Keratinocyte (primary cell): ENCODE data around the gene SEC14L5.

ENCODE experiments used
- EZH2 ChIP-seq: IDR thresholded peaks from one replicate; pipeline ENCODE4 v1.6.1; 2012; ENCODE audit warnings: inconsistent platforms, mild to moderate bottlenecking, low read length, moderate library complexity
- TF ChIP-seq, protein P1 (sequence below), 3 experiments: IDR thresholded peaks in 1 of 3; conservative IDR thresholded peaks in 1 of 3; optimal IDR thresholded peaks in 1 of 3; 2 replicates in 2 of 3; 3 replicates in 1 of 3; pipeline versions ENCODE3 to v1.5.1; 2011; ENCODE audit warnings: low read length in 3 of 3, mild to moderate bottlenecking in 3 of 3, moderate library complexity in 2 of 3, control low read depth in 1 of 3, inconsistent platforms in 1 of 3; ENCODE audit not compliant: insufficient read depth in 2 of 3; ENCODE audit errors: extremely low read depth in 1 of 3

DNA sequence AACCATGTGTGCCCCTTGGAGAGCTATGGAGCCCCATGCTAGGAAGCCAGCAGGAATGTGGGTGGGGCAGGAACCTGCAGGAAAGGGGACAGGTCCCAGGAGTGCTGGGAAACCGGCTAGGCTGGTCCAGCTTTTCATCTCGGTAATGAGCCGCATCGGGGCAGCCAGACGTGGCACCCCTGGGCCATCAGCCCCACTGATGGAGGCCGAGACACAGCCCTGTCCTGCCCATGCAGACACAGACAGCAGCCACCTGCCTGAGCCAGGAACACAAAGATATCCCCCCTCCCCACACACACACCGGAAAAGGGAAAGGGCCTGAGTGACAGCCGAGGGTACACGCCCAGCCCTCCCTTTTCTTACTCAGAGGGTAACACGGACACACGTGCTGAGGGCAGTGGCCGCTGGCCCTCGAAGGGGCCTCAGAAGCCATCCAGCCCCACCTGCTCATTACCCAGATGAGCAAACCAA is 39.3 kb upstream of the SEC14L5 start:
- TF ChIP-seq, protein P1, sequence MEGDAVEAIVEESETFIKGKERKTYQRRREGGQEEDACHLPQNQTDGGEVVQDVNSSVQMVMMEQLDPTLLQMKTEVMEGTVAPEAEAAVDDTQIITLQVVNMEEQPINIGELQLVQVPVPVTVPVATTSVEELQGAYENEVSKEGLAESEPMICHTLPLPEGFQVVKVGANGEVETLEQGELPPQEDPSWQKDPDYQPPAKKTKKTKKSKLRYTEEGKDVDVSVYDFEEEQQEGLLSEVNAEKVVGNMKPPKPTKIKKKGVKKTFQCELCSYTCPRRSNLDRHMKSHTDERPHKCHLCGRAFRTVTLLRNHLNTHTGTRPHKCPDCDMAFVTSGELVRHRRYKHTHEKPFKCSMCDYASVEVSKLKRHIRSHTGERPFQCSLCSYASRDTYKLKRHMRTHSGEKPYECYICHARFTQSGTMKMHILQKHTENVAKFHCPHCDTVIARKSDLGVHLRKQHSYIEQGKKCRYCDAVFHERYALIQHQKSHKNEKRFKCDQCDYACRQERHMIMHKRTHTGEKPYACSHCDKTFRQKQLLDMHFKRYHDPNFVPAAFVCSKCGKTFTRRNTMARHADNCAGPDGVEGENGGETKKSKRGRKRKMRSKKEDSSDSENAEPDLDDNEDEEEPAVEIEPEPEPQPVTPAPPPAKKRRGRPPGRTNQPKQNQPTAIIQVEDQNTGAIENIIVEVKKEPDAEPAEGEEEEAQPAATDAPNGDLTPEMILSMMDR (optimal IDR thresholded peaks at IDR 0.05 in 1 of 3, IDR thresholded peaks at IDR 0.05 in 1 of 3, conservative IDR thresholded peaks at IDR 0.05 in 1 of 3; ENCODE audit: extremely low read depth in 1 of 3, insufficient read depth in 2 of 3, low read length in 3 of 3): no peak
- TF ChIP-seq EZH2: no peak
